A673 (cell line): ENCODE results near the gene SNX2.

Experiments
- CTCF ChIP-seq: fragments of 300-800, 200-600 bp; sonication (generic); conservative IDR thresholded peaks from 2 replicates; pipeline ENCODE4 v1.5.1; 2017; ENCODE audit warnings: low read depth, mild to moderate bottlenecking, antibody characterized with exemption, low read length, moderate library complexity, mixed read lengths
- EZH2 ChIP-seq: fragments of 200-600 bp; sonication (generic); IDR thresholded peaks from 2 replicates; pipeline ENCODE4 v1.6.1; 2017; ENCODE audit warnings: borderline replicate concordance, low read depth, mild to moderate bottlenecking, mixed read lengths, antibody characterized with exemption, low read length; ENCODE audit not compliant: poor library complexity, severe bottlenecking

GRCh38 chr5:122755783-122756182, 19.1 kb upstream of the SNX2 start:
- no peak for TF ChIP-seq EZH2
- no peak for TF ChIP-seq CTCF
